Adrenal gland (tissue), 5 donors: ENCODE data around the gene ST7.

Experiments used
- CTCF ChIP-seq, 6 experiments: fragments of 450-650 bp in 4 of 6; fragments of 200-600 bp in 2 of 6; sonication (generic) in 1 of 6; IDR thresholded peaks; 1 replicate in 5 of 6; 2 replicates in 1 of 6; pipeline versions ENCODE4 v1.5.1 to v1.8.0; 2016 to 2021; ENCODE audit warnings: antibody characterized with exemption in 6 of 6, mild to moderate bottlenecking in 2 of 6, moderate library complexity in 1 of 6
- POLR2A ChIP-seq, 2 donors: fragments of 450-650 bp; IDR thresholded peaks; one replicate each; pipeline ENCODE4 v1.6.1; 2017; ENCODE audit warnings: antibody characterized with exemption in 2 of 2, mild to moderate bottlenecking in 2 of 2, moderate library complexity in 1 of 2
- donor health status: DM: no; HTN: no; CAD: no.

DNA sequence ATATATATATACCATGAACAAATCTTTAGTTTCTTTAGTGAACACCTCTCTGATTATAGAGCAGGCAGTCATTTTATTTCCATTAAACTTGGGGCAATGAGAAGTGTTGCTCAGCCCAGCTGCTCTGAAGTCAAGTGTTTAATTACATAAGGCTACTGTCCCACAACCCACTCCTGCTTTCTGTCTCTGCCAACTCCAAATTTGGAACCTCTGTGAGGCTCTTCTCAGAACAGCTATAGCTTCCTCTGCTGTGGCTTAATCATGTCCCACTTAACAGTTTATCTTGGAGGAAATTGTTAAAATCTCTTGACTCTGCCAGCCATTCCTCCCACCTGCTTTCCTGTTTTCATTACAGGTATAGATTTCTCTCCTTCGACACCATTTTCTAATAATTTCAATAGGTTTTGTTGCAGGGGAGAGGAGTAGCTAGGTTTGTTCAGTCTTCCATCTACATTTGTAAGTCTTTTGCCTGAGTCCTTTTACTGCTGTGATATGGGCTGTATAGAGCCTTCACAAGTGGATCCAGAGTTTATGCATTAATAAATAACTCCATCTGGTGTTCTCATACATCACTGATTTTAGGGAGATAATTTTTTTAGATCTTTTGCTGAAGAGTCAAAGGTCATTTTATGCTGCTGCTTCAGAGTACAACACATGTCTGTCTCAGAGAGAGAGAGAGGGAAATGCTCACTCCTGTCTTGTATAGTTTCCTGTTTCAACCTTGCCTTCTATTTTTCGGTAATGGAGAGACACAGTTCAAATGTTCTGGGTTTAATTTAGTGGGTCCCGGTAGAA, 199.1 kb downstream of the ST7 start:
- TF ChIP-seq POLR2A (IDR thresholded peaks at IDR 0.05) (no peak), CTCF (IDR thresholded peaks at IDR 0.05) (no peak)
